ENCODE data around the gene MYBPHL.

Gene MYBPHL

DNA sequence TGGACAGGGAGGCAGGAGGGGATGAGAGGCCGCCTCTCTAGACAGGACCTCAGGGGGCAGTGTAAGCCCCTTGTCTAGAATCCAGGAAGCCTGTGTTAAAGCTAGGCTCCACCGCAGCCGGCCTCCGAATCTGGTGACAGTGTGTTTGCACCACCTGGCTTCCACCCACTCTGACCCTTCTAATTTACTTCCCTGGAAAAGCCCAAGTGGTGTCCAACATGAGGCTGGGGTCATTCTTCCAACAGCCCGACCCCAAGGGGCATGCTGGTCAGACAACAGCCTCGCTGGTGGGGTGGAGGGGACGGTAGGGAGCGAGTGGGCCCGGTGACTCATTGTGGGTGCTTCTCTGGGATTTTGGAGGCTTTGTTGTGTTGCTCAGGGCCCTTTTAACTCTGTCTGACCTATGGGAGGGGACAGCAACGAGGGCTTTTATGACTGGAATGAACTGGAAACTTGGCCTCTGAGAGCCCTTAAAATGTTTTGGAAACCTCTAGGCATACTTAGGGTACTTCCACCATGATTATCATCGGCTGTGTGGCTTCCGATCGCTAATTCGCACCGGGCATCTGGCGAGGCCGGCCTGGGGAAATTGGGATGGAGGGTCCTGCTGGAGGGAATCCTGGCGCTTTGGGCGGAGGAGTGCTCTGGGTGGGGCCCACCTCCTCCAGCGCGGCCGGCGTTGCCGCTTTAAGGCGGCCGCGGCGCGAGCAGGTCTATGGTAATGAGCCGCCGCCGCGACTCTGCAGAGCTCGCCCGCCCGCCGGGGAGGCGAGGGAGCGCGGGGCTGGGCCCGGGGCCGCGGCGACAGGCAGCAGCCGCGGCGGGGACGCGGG lies 57.8 kb downstream of the MYBPHL start, which contains the start of gene CELSR2:
CELSR2 (plus strand) TSS at position 743 of the 833 bp plus-strand sequence. CDS start 541 bp downstream, outside the sequence.
- Mint-ChIP-seq H3K27me3 (peaks cover 12% of the 10 kb centered on the region), H3K9me3 (no peaks in the 10 kb centered on the region), H3K36me3 (ENCODE audit: low read depth) (no peaks in the 10 kb centered on the region), H3K27ac (peak within 1 kb of the TSS; percentile 31), H3K4me1 (ENCODE audit: low read depth) (peaks cover 5% of the 10 kb centered on the region), H3K4me3 (peak within 1 kb of the TSS; percentile 59)

DNA sequence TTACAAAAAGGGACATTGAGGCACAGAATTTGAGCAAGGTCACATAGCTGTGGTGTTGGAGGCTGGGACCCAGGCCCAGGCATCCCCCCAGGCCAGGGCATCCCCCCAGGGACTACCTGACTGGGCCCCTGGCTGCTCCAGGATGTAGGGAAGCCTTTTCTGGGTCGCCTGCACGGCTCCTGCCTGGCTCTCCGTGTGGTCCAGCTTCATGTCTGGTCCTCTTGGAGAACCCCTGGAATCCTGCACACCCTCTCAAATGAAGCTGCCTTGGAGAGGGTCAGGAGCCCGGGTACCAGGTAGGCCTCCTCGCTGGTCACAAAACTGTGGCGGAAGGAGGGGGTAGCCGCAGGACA lies 58.4 kb downstream of the MYBPHL start:
- peaks cover 12% of the 10 kb centered on the region for H3K27me3 Mint-ChIP-seq
- no peak overlapping the region for H3K4me3 Mint-ChIP-seq
- H3K27ac Mint-ChIP-seq = no peak overlapping the region

DNA sequence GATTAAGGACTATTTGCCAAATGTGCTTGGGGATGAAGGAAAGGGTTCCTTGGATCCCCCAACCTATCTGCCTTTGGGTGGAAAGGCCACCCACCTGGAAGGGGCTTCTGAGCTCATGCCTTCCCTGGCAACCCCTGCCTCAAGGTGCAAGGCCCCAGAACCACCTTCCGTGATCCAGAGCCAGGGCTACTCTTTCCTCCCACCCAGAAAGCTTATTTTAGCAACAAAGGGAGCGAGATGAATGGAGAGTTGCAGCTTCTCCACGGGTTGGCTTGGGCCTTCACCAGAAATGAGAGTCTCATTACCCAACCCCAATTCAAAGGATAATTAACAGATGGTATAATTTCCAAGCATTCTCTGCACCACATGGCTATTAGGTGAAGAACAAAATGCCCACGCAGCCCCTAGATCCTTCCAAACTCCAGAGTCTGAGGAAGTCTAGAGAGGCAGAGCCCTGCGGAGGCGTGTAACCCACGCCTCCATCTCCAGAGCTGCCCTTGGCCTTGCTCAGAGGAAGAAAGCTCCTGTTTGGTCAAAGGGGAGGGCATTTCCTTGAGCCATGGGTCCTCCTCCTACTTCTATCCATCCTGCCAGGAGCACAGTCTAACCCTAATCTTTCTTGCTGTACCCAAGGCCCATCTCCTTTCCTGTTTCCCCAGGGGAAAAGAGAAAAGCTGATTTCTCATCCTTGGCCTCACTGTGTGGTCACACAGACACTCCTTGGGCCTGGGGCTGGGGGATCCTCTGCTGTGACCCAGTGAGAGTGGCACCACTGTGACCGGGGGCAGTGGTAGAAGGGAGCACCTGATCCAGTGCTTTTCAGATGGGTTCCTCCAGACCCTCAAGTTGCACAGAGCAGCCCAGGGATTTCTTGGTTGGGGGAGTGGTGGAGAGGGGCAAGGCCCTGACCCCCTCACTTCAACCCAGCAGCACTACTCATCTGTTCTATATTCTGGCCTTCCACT lies 59.1 kb downstream of the MYBPHL start:
- Mint-ChIP-seq H3K4me1 (ENCODE audit: low read depth) (peaks cover 6% of the 10 kb centered on the region), H3K4me3 (no peak overlapping the region), H3K27ac (no peak overlapping the region), H3K36me3 (ENCODE audit: low read depth) (no peaks in the 10 kb centered on the region), H3K9me3 (no peaks in the 10 kb centered on the region), H3K27me3 (peaks cover 12% of the 10 kb centered on the region)

More for the DNA sequence above, 58.4 kb downstream of the MYBPHL start:
- peaks cover 5% of the 10 kb centered on the region for H3K4me1 Mint-ChIP-seq (ENCODE audit: low read depth)
- H3K9me3 Mint-ChIP-seq = no peaks in the 10 kb centered on the region
- no peaks in the 10 kb centered on the region for H3K36me3 Mint-ChIP-seq (ENCODE audit: low read depth)

DNA sequence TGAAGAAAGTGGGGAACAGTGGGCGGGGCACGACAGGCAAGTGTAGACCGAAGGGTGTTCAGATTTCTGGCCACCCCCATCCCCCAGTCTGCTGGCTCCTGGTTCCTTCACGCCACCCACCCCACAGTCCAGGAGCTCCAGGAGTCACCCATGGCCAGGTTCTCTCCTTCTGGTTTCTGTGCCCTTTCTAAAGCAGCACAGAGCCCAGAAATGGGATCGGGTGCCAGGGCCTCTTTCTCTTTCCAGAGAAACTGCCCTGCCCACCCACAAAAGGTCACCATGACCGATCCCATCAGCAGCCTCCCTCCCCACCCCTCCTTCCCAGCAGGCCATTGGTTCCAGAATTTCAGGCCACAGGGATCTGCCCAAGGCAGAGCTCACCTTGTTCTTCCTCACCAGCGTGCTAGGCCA lies 60.7 kb downstream of the MYBPHL start:
- H3K27me3 Mint-ChIP-seq = peaks cover 19% of the 10 kb centered on the region

DNA sequence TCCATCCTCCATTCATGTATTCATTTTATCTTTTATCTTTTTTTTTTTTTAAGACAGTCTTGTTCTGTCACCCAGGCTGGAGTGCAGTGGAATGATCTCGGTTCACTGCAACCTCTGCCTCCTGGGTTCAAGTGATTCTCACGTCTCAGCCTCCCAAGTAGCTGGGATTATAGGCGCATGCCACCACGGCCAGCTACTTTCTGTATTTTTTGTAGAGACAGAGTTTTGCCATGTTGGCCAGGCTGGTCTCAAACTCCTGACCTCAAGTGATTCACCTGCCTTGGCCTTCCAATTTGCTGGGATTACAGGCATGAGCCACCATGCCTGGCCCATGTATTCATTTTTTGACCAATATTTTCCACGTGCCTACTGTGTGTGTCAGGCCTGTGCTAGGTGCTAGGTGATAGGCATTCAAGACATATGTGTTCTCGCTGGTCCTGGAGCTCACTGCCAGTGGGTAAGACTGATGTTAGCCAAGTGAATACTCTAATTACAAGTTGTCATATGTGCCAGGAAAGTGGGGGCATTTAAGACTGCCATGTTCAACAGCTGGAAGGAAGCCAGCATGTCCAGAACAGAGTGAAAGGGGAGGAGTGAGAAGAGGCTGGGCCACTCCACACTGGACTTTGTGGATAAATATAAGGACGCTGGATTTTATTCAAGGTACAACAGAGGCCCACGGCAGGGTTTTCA lies 62.8 kb downstream of the MYBPHL start:
- Mint-ChIP-seq H3K36me3 (ENCODE audit: low read depth) (no peaks in the 10 kb centered on the region), H3K4me1 (ENCODE audit: low read depth) (peaks cover 18% of the 10 kb centered on the region), H3K27me3 (peaks cover 15% of the 10 kb centered on the region), H3K4me3 (no peak overlapping the region), H3K27ac (no peak overlapping the region), H3K9me3 (no peaks in the 10 kb centered on the region)

More for the DNA sequence above, 60.7 kb downstream of the MYBPHL start:
- no peaks in the 10 kb centered on the region for H3K36me3 Mint-ChIP-seq (ENCODE audit: low read depth)
- H3K4me1 Mint-ChIP-seq (ENCODE audit: low read depth) = peaks cover 18% of the 10 kb centered on the region
- no peaks in the 10 kb centered on the region for H3K9me3 Mint-ChIP-seq
- H3K4me3 Mint-ChIP-seq = no peak overlapping the region
- no peak overlapping the region for H3K27ac Mint-ChIP-seq

DNA sequence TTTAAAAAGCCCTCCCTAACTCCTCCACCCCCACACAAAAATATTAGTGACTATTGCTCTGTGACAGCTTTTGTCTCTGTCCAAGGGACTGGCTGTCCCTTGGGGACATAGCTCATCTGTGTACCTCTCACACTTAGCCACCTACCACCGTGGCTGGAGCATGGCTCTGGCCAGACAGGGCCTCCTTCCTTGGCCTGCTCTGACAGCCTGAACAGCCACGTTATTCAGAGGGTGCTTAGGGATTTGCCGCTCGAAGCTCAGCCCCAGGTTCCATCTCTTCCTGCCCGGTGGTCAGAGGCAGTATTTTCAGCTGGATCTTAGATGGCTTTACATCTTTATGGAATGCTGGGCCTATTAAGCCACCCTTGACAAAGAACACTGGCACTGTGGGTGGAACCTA lies 63.6 kb downstream of the MYBPHL start:
- Mint-ChIP-seq H3K4me1 (ENCODE audit: low read depth) (peaks cover 16% of the 10 kb centered on the region), H3K27me3 (peaks cover 15% of the 10 kb centered on the region), H3K27ac (no peak overlapping the region), H3K4me3 (no peak overlapping the region), H3K36me3 (ENCODE audit: low read depth) (peaks cover under 1% of the 10 kb centered on the region), H3K9me3 (no peaks in the 10 kb centered on the region)

DNA sequence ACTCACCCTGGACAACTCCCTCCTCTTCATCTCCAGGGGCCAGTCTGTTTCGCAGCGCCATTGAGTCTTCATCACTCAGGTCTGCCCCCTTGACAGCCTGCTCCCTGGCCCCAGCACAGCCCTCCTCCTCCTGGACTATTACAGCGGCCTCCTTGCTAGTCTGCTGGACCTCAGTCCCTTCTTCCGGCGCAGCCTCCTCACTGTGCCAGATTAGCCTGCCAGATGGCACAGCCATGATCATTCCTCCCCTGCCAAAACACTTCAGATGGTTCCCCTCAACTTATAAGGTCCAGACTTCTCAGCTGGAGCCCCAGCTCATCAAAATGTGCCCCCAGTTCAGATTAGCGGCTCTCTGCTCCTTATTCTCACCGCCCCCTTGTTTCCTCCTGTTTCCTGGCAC lies 64.4 kb downstream of the MYBPHL start:
- no peaks in the 10 kb centered on the region for H3K9me3 Mint-ChIP-seq
- H3K4me3 Mint-ChIP-seq = no peak overlapping the region
- H3K27ac Mint-ChIP-seq = no peak overlapping the region
- H3K27me3 Mint-ChIP-seq = peaks cover 15% of the 10 kb centered on the region
- H3K4me1 Mint-ChIP-seq (ENCODE audit: low read depth) = peaks cover 16% of the 10 kb centered on the region
- H3K36me3 Mint-ChIP-seq (ENCODE audit: low read depth) = peaks cover 8% of the 10 kb centered on the region

All from stimulated activated naive CD8-positive, alpha-beta T cell treated with anti-CD3 and anti-CD28 coated beads, Interleukin-15, Interleukin-2, amounts not matched to agents 100 ng/mL and 50 ng/mL, for 24 hours (primary cell).